Panc1 (cell line): ENCODE results near the gene HABP2. TPM values are rescaled to one million over a fixed set of nuclear protein-coding genes. Genes with fewer than 3 reads are reported as not detected.

Source experiments
- ATAC-seq: fragments of 200-7000 bp; cut with Tn5 transposase; 2 replicates; pipeline ENCODE4 v1.9.1; 2020; ENCODE audit warnings: mild to moderate bottlenecking, moderate library complexity
- BruUV-seq: library from RNA; stranded (reverse); fragments of 400-500 nt; replicated peaks from 2 replicates; lab custom pipeline; 2021; lab: Mats Ljungman, UMichigan
- CTCF ChIA-PET: fragments of 300-600 bp; sonication (Branson Sonifier 250); formaldehyde crosslinking; loops from one replicate; lab custom pipeline; 2022; ENCODE audit warnings: antibody characterized with exemption; lab: Charles Lee
- POLR2A ChIA-PET: fragments of 300-600 bp; sonication (Branson Sonifier 250); formaldehyde crosslinking; loops from one replicate; lab custom pipeline; 2022; ENCODE audit warnings: antibody characterized with exemption; lab: Charles Lee
- DNase-seq: peaks from one replicate; pipeline ENCODE4 v3.0.0-alpha.2; 2010; ENCODE audit warnings: low read depth, low spot score
- H3K27ac ChIP-seq: 2 replicates; pipeline ENCODE4 v1.5.1; 2011; ENCODE audit warnings: mild to moderate bottlenecking, low read length, inconsistent platforms
- H3K27me3 ChIP-seq: fragments of 200-500 bp; sonication (Bioruptor generic); 2 replicates; pipeline ENCODE4 v1.6.0; 2014; ENCODE audit warnings: low read length, inconsistent platforms; ENCODE audit not compliant: control insufficient read depth, insufficient read depth
- H3K36me3 ChIP-seq: fragments of 200-500 bp; sonication (Bioruptor generic); 2 replicates; pipeline ENCODE4 v1.5.1; 2014; ENCODE audit warnings: inconsistent platforms, mild to moderate bottlenecking, low read length, moderate library complexity; ENCODE audit not compliant: control insufficient read depth, insufficient read depth
- H3K4me1 ChIP-seq: 2 replicates; pipeline ENCODE4 v1.5.1; 2011; ENCODE audit warnings: inconsistent platforms, mild to moderate bottlenecking, low read length, moderate library complexity; ENCODE audit not compliant: control insufficient read depth, insufficient read depth
- H3K4me3 ChIP-seq, 2 experiments: 2 replicates each; pipeline ENCODE4 v1.5.1; 2011 to 2012; ENCODE audit warnings: low read depth in 2 of 2, low read length in 2 of 2, mild to moderate bottlenecking in 2 of 2, inconsistent platforms in 1 of 2, moderate library complexity in 1 of 2
- H3K9me3 ChIP-seq: fragments of 200-500 bp; sonication (Bioruptor generic); 2 replicates; pipeline ENCODE4 v1.5.1; 2014; ENCODE audit warnings: low read depth, mild to moderate bottlenecking, inconsistent platforms, low read length, moderate library complexity; ENCODE audit not compliant: control insufficient read depth, insufficient read depth
- POLR2AphosphoS5 ChIP-seq: IDR thresholded peaks from 2 replicates; pipeline ENCODE4 v1.6.1; 2012; ENCODE audit warnings: mild to moderate bottlenecking, low read depth, low read length, moderate library complexity
- SIN3A ChIP-seq: IDR thresholded peaks from 2 replicates; pipeline ENCODE4 v1.6.1; 2012; ENCODE audit warnings: low read depth, mild to moderate bottlenecking, low read length, moderate library complexity, borderline replicate concordance; ENCODE audit not compliant: insufficient read depth
- TCF7L2 ChIP-seq: IDR thresholded peaks from 2 replicates; pipeline ENCODE4 v1.6.1; 2011; ENCODE audit warnings: mild to moderate bottlenecking, low read depth, low read length, inconsistent platforms
- in situ Hi-C: cut with HindIII; loops from 2 replicates; pipeline ENCODE4 v1.10.0; 2016; ENCODE audit warnings: low sequenced_read_pairs, low pct_unique_long_range_greater_than_20kb
- intact Hi-C: fragments of 100-400 bp; cut with micrococcal nuclease; formaldehyde crosslinking; loops from one replicate; pipeline ENCODE4 v1.10.0; 2022; ENCODE audit not compliant: unreplicated experiment
- total RNA-seq: library from RNA; stranded (reverse); gene quantifications from one replicate; pipeline ENCODE4 v1.2.1, GENCODE V29; 2021; ENCODE audit not compliant: unreplicated experiment
- TF ChIP-seq, protein P1 (sequence below): fragments of 450-650 bp; IDR thresholded peaks from 2 replicates; pipeline ENCODE4 v1.5.1; 2017; ENCODE audit warnings: mild to moderate bottlenecking
- TF ChIP-seq, protein P2 (sequence below), 2 experiments: IDR thresholded peaks; 2 replicates each; pipeline ENCODE4 v1.6.1; 2011 to 2012; ENCODE audit warnings: low read depth in 2 of 2, control low read depth in 1 of 2, low read length in 1 of 2, mild to moderate bottlenecking in 1 of 2, moderate library complexity in 1 of 2; ENCODE audit not compliant: insufficient read depth in 1 of 2

The HABP2 gene
- total RNA-seq, 1 experiment from 2014 or later, result 0.13 TPM

DNA sequence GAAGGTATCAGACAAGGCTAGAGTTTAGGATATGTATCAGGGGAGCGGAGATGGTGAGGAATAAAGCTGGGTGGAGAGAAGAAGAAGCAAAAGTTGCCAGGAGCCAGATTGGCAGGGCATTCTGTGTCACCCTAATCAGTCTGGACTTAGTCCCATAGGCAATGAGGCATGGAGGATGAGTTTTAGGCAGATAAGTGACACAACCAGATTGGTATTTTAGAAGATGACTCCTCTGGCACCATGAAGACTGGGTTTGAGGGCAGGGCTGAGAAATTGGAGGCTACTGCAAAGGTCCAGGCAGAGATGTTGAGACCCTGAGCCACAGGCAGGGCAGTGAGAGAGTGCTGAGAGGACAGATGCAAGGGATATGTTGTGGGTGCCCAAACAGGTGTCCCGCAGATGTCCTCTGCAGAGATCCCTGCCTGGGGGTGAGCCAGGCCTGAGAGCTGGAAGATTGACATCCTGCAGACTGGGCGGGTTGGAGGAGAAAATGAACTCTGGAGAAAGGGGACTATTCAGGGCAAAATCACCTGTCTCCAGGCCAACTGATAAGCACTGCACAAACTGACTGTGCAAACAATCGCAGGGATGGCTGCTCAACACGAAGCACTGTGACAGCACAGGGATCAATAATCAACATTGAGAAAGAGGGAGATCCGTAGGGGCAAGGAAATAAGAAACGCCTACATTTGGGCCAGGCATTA is 11.9 kb upstream of the HABP2 start:
- BruUV-seq, result no TSS peak
- DNase-seq (no peak), ATAC-seq (no peak)
- H3K27ac ChIP-seq, result no peak overlapping the region
- no peaks in the 10 kb centered on the region for H3K36me3 ChIP-seq
- TF ChIP-seq SIN3A, result no peak
- no peak for TF ChIP-seq TCF7L2
- TF ChIP-seq, protein P1, sequence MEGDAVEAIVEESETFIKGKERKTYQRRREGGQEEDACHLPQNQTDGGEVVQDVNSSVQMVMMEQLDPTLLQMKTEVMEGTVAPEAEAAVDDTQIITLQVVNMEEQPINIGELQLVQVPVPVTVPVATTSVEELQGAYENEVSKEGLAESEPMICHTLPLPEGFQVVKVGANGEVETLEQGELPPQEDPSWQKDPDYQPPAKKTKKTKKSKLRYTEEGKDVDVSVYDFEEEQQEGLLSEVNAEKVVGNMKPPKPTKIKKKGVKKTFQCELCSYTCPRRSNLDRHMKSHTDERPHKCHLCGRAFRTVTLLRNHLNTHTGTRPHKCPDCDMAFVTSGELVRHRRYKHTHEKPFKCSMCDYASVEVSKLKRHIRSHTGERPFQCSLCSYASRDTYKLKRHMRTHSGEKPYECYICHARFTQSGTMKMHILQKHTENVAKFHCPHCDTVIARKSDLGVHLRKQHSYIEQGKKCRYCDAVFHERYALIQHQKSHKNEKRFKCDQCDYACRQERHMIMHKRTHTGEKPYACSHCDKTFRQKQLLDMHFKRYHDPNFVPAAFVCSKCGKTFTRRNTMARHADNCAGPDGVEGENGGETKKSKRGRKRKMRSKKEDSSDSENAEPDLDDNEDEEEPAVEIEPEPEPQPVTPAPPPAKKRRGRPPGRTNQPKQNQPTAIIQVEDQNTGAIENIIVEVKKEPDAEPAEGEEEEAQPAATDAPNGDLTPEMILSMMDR, result no peak
- TF ChIP-seq POLR2AphosphoS5, result no peak
- TF ChIP-seq, protein P2, sequence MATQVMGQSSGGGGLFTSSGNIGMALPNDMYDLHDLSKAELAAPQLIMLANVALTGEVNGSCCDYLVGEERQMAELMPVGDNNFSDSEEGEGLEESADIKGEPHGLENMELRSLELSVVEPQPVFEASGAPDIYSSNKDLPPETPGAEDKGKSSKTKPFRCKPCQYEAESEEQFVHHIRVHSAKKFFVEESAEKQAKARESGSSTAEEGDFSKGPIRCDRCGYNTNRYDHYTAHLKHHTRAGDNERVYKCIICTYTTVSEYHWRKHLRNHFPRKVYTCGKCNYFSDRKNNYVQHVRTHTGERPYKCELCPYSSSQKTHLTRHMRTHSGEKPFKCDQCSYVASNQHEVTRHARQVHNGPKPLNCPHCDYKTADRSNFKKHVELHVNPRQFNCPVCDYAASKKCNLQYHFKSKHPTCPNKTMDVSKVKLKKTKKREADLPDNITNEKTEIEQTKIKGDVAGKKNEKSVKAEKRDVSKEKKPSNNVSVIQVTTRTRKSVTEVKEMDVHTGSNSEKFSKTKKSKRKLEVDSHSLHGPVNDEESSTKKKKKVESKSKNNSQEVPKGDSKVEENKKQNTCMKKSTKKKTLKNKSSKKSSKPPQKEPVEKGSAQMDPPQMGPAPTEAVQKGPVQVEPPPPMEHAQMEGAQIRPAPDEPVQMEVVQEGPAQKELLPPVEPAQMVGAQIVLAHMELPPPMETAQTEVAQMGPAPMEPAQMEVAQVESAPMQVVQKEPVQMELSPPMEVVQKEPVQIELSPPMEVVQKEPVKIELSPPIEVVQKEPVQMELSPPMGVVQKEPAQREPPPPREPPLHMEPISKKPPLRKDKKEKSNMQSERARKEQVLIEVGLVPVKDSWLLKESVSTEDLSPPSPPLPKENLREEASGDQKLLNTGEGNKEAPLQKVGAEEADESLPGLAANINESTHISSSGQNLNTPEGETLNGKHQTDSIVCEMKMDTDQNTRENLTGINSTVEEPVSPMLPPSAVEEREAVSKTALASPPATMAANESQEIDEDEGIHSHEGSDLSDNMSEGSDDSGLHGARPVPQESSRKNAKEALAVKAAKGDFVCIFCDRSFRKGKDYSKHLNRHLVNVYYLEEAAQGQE (IDR thresholded peaks at IDR 0.05; ENCODE audit: insufficient read depth in 1 of 2, low read depth in 2 of 2, low read length in 1 of 2), result no peak
- CTCF ChIA-PET, result no interaction called here
- no peaks in the 10 kb centered on the region for H3K9me3 ChIP-seq
- no peaks in the 10 kb centered on the region for H3K4me1 ChIP-seq
- H3K27me3 ChIP-seq, result peaks cover 20% of the 10 kb centered on the region
- in situ Hi-C loops, result no loop called here
- POLR2A ChIA-PET, result no interaction called here
- no peak overlapping the region for H3K4me3 ChIP-seq
- intact Hi-C loops, result no loop called here

DNA sequence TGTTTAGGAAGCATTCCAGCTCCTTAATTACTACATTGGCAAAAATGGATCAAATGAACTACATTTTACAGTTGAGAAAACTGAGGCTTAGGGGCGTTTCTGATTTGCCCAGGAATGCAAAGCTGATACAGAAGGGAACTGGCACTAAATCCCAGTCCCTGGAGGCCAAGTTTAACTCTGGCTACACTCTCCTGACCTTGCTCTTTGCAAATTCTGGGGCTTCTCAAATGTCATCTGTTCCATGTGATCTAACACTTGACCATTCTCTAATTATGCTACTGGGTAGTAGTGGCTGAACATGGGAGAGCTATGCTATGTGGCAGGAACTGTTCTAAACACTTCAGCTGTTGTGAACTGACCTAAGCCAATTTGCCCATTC is 11.3 kb upstream of the HABP2 start:
- Histone ChIP-seq H3K27ac (no peak overlapping the region), H3K4me1 (no peaks in the 10 kb centered on the region), H3K4me3 (no peak overlapping the region), H3K36me3 (no peaks in the 10 kb centered on the region), H3K9me3 (no peaks in the 10 kb centered on the region), H3K27me3 (peaks cover 20% of the 10 kb centered on the region)
- ChIA-PET CTCF (no interaction called here), POLR2A (no interaction called here)
- ATAC-seq (no peak), DNase-seq (no peak)
- intact Hi-C loops (no loop called here), in situ Hi-C loops (no loop called here)
- no TSS peak for BruUV-seq
- TF ChIP-seq, protein P2 (IDR thresholded peaks at IDR 0.05; ENCODE audit: insufficient read depth in 1 of 2, low read depth in 2 of 2, low read length in 1 of 2), result no peak
- TF ChIP-seq TCF7L2, result no peak
- no peak for TF ChIP-seq POLR2AphosphoS5
- TF ChIP-seq SIN3A, result no peak
- TF ChIP-seq, protein P1, result no peak
